IMR-90 (cell line): ENCODE data around the gene FN1. TPM values are rescaled to one million over a fixed set of nuclear protein-coding genes. Genes with fewer than 3 reads are reported as not detected.
A peak's percentile ranks its signal among the peaks of the same experiment; 100 is the strongest.

Experiments used
- ATAC-seq: fragments of 200-7000 bp; cut with Tn5 transposase; 2 replicates; pipeline ENCODE4 v1.9.1; 2020; ENCODE audit warnings: low read depth, mild to moderate bottlenecking, moderate library complexity
- BruUV-seq: library from RNA; stranded (reverse); fragments of 400-500 nt; replicated peaks from 2 replicates; lab custom pipeline; 2021; lab: Mats Ljungman, UMichigan
- CTCF ChIA-PET: fragments of 300-600 bp; formaldehyde crosslinking; extraction: SDS; loops from one replicate; lab custom pipeline; 2021; ENCODE audit warnings: antibody characterized with exemption; lab: Yijun Ruan, JAX
- POLR2A ChIA-PET: fragments of 300-600 bp; sonication (Branson Sonifier 250); formaldehyde crosslinking; loops from one replicate; lab custom pipeline; 2022; ENCODE audit warnings: antibody characterized with exemption; ENCODE audit not compliant: unreplicated experiment; lab: Charles Lee
- DNase-seq: peaks from one replicate; pipeline ENCODE4 v3.0.0; 2013
- H2AFZ ChIP-seq: replicated peaks from 2 replicates; pipeline ENCODE3; 2013; ENCODE audit warnings: low read length, mild to moderate bottlenecking; ENCODE audit not compliant: poor library complexity
- H2AK5ac ChIP-seq: 2 replicates; pipeline ENCODE4 v1.6.1; 2013; ENCODE audit warnings: low read depth, low read length, inconsistent platforms
- H2AK9ac ChIP-seq: replicated peaks from 2 replicates; pipeline ENCODE3; 2013; ENCODE audit warnings: mild to moderate bottlenecking, low read depth, low read length, moderate library complexity; ENCODE audit not compliant: poor library complexity
- H2BK120ac ChIP-seq: 2 replicates; pipeline ENCODE4 v1.6.1; 2013; ENCODE audit warnings: low read depth, low read length, inconsistent platforms
- H2BK15ac ChIP-seq: 3 replicates; pipeline ENCODE4 v1.6.1; 2013; ENCODE audit warnings: low read depth, low read length, inconsistent platforms
- H2BK20ac ChIP-seq: 2 replicates; pipeline ENCODE4 v1.6.1; 2013; ENCODE audit warnings: low read depth, mild to moderate bottlenecking, inconsistent platforms, low read length, moderate library complexity
- H2BK5ac ChIP-seq: 2 replicates; pipeline ENCODE4 v1.6.1; 2013; ENCODE audit warnings: mild to moderate bottlenecking, low read depth, low read length, inconsistent platforms; ENCODE audit not compliant: poor library complexity, severe bottlenecking
- H3K14ac ChIP-seq: replicated peaks from 2 replicates; pipeline ENCODE4 v1.6.1; 2013; ENCODE audit warnings: low read depth, low read length, inconsistent platforms
- H3K18ac ChIP-seq: 2 replicates; pipeline ENCODE4 v1.6.1; 2013; ENCODE audit warnings: low read depth, low read length, control low read depth
- H3K23ac ChIP-seq: 2 replicates; pipeline ENCODE4 v1.6.1; 2013; ENCODE audit warnings: low read depth, low read length, inconsistent platforms
- H3K27ac ChIP-seq: 2 replicates; pipeline ENCODE4 v1.5.1; 2013; ENCODE audit warnings: mild to moderate bottlenecking, control low read depth, low read length; ENCODE audit not compliant: insufficient read depth
- H3K27me3 ChIP-seq: 2 replicates; pipeline ENCODE4 v1.6.1; 2013; ENCODE audit warnings: low read length; ENCODE audit not compliant: control insufficient read depth, insufficient read depth
- H3K36me3 ChIP-seq: 2 replicates; pipeline ENCODE4 v1.6.1; 2013; ENCODE audit warnings: low read length, mixed read lengths; ENCODE audit not compliant: control insufficient read depth, insufficient read depth
- H3K4ac ChIP-seq: 2 replicates; pipeline ENCODE4 v1.6.1; 2013; ENCODE audit warnings: low read depth, low read length, inconsistent platforms
- H3K4me1 ChIP-seq: 2 replicates; pipeline ENCODE4 v1.6.1; 2013; ENCODE audit warnings: low read length, mixed read lengths; ENCODE audit not compliant: control insufficient read depth, insufficient read depth
- H3K4me2 ChIP-seq: 2 replicates; pipeline ENCODE4 v1.6.1; 2013; ENCODE audit warnings: low read depth, mild to moderate bottlenecking, control low read depth, low read length, moderate library complexity
- H3K4me3 ChIP-seq: 2 replicates; pipeline ENCODE4 v1.5.1; 2013; ENCODE audit warnings: low read depth, mild to moderate bottlenecking, control low read depth, low read length, moderate library complexity; ENCODE audit not compliant: insufficient read depth
- H3K56ac ChIP-seq: 2 replicates; pipeline ENCODE4 v1.6.1; 2013; ENCODE audit warnings: low read length, inconsistent platforms; ENCODE audit not compliant: insufficient read depth; ENCODE audit errors: extremely low read depth
- H3K79me1 ChIP-seq, 2 experiments: 2 replicates each; pipeline ENCODE4 v1.6.1; 2013; ENCODE audit warnings: low read length in 2 of 2, inconsistent platforms in 1 of 2, low read depth in 1 of 2
- H3K9ac ChIP-seq: 2 replicates; pipeline ENCODE4 v1.6.1; 2013; ENCODE audit warnings: low read depth, low read length, control low read depth
- H3K9me1 ChIP-seq: 2 replicates; pipeline ENCODE4 v1.6.1; 2013; ENCODE audit warnings: low read length, inconsistent platforms; ENCODE audit not compliant: insufficient read depth
- H3K9me3 ChIP-seq: 2 replicates; pipeline ENCODE4 v1.6.1; 2013; ENCODE audit warnings: low read length; ENCODE audit not compliant: control insufficient read depth, insufficient read depth
- H4K20me1 ChIP-seq: 2 replicates; pipeline ENCODE4 v1.6.1; 2013; ENCODE audit warnings: low read length, inconsistent platforms; ENCODE audit not compliant: insufficient read depth
- H4K5ac ChIP-seq: 2 replicates; pipeline ENCODE4 v1.6.1; 2013; ENCODE audit warnings: mild to moderate bottlenecking, low read depth, low read length, control low read depth
- H4K8ac ChIP-seq, 2 experiments: 2 replicates each; pipeline ENCODE4 v1.6.1; 2013; ENCODE audit warnings: low read depth in 2 of 2, low read length in 2 of 2, control low read depth in 1 of 2, inconsistent platforms in 1 of 2
- H4K91ac ChIP-seq: 2 replicates; pipeline ENCODE4 v1.6.1; 2013; ENCODE audit warnings: low read depth, low read length, inconsistent platforms; ENCODE audit not compliant: insufficient read depth
- POLR2A ChIP-seq: IDR thresholded peaks from 2 replicates; pipeline ENCODE4 v1.6.1; 2012; ENCODE audit warnings: mild to moderate bottlenecking, low read depth, low read length
- WGBS, 2 experiments: methylation state at CpG; one replicate each; pipeline versions ENCODE4 v1.1.5 to v1.1.7; 2013; ENCODE audit warnings: missing lambda C conversion rate in 2 of 2; ENCODE audit not compliant: insufficient read length in 1 of 2; ENCODE audit errors: extremely low coverage in 2 of 2; 5-methylcytosine and 5-hydroxymethylcytosine counted together
- dilution Hi-C: fragments of 300-500 bp; cut with HindIII; formaldehyde crosslinking; loops from one replicate; pipeline ENCODE4 v1.14.3; 2018; ENCODE audit warnings: low sequenced_read_pairs; ENCODE audit not compliant: unreplicated experiment
- in situ Hi-C: fragments of 300-500 bp; cut with MboI; formaldehyde crosslinking; loops from 3 replicates; pipeline ENCODE4 v1.14.3; 2019; ENCODE audit warnings: low sequenced_read_pairs, inconsistent platforms, mixed read lengths
- intact Hi-C: fragments of 100-400 bp; cut with micrococcal nuclease; formaldehyde crosslinking; loops from 2 replicates; pipeline ENCODE4 v1.10.0; 2022
- polyA plus RNA-seq, 3 experiments: library from polyadenylated mRNA; depleted of rRNA; stranded (reverse); fragments of >200 nt; gene quantifications; 2 replicates each; pipeline ENCODE4 v1.2.3, GENCODE V29; 2012; ENCODE audit warnings: low replicate concordance in 1 of 3
- total RNA-seq: library from RNA; depleted of rRNA; stranded (reverse); fragments of >200 nt; gene quantifications from 2 replicates; pipeline ENCODE4 v1.2.3, GENCODE V29; 2012
- TF ChIP-seq, protein P1 (sequence below): fragments of 150-350 bp; IDR thresholded peaks from 2 replicates; pipeline ENCODE4 v1.6.1; 2017; ENCODE audit warnings: mild to moderate bottlenecking, antibody characterized with exemption, low read length, low read depth

Gene FN1
- total and polyA plus RNA-seq, 2 of the 4 experiments (the other 2 are of a cell fraction), result 8,243 to 13,004 TPM

DNA sequence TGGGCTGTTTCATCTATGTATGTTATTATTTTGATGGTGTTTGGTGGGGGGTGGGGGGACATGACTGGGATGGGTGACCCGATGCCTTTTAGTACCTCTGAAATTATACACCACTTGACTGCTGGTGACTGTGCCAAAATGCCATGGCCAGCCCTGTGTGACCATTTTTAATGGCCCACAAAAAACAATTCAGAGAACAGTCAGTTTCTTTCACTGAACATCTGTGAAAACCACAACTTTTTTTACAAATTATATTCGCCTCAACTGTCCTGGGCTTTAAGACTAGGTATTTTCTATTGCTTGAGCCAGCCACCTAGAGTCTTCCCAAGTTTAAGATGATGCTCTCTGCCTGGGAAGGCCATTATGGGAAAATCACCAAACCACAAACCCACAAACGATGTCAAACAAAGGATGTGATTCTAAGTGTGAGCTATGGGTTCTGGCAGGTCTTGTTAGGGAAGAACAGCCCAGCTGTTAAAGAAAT, 33.9 kb downstream of the FN1 start:
- Histone ChIP-seq H2BK15ac (no peak overlapping the region), H3K9me3 (no peaks in the 10 kb centered on the region), H3K4me1 (peaks cover 19% of the 10 kb centered on the region), H2BK120ac (no peak overlapping the region), H3K79me1 (peaks cover 17 to 56% of the 10 kb centered on the region in 2 experiments), H3K27ac (peak overlapping the region; percentile 75; the same call in 1 of the 2 replicates), H4K20me1 (peaks cover 35% of the 10 kb centered on the region), H3K36me3 (peaks cover 57% of the 10 kb centered on the region), H3K4ac (0 out of 2 replicates have a peak overlapping the region, but pooled peaks have one; percentile 9), H3K23ac (no peak overlapping the region), H4K8ac (peak overlapping the region in 1 of 2 experiments; percentile 26; a peak in 1 of 4 replicates), H3K4me2 (no peak overlapping the region; the same call in 1 of the 2 replicates), H3K18ac (peak overlapping the region; percentile 63; the same call in 1 of the 2 replicates), H3K56ac (no peak overlapping the region), H4K5ac (peak overlapping the region; percentile 23; the same call in 1 of the 2 replicates), H4K91ac (no peak overlapping the region), H3K14ac (no peak overlapping the region), H3K4me3 (no peak overlapping the region), H2AK9ac (no peak overlapping the region), H3K9ac (no peak overlapping the region), H2AK5ac (no peak overlapping the region), H2BK20ac (no peak overlapping the region), H2AFZ (no peak overlapping the region), H3K9me1 (peaks cover 16% of the 10 kb centered on the region), H3K27me3 (no peaks in the 10 kb centered on the region), H2BK5ac (peak overlapping the region; percentile 64)
- BruUV-seq, result no TSS peak
- WGBS, 2 experiments, result no CpG with 5 or more reads among the region's 3 CpGs
- in situ Hi-C loops (no loop called here), intact Hi-C loops (no loop called here), dilution Hi-C loops (no loop called here)
- DNase-seq (peak; percentile 96), ATAC-seq (peak; percentile 48)
- ChIA-PET POLR2A (interaction anchor here (1.0 kb wide), 1 partner anchor 9 kb away, joined by 3 read pairs; no protein-coding TSS in a partner anchor), CTCF (interaction anchor here (0.6 kb wide), 1 partner anchor 265 kb away, joined by 4 read pairs; no protein-coding TSS in a partner anchor)
- TF ChIP-seq, protein P1, sequence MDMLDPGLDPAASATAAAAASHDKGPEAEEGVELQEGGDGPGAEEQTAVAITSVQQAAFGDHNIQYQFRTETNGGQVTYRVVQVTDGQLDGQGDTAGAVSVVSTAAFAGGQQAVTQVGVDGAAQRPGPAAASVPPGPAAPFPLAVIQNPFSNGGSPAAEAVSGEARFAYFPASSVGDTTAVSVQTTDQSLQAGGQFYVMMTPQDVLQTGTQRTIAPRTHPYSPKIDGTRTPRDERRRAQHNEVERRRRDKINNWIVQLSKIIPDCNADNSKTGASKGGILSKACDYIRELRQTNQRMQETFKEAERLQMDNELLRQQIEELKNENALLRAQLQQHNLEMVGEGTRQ, result no peak
- 0 out of 2 replicates have a peak, but pooled peaks have one; percentile 26 for TF ChIP-seq POLR2A
